CD4-positive, CD25-positive, alpha-beta regulatory T cell (primary cell): Measurements from ENCODE around the gene TFF2. TPM values are rescaled to one million over a fixed set of nuclear protein-coding genes. Genes with fewer than 3 reads are reported as not detected.
A peak's percentile ranks its signal among the peaks of the same experiment; 100 is the strongest.

ENCODE experiments used
- ATAC-seq, 2 donors: fragments of 150-1000 bp; cut with Tn5 transposase; one replicate each; pipeline ENCODE4 v1.10.0; 2021; ENCODE audit warnings: low read depth in 2 of 2, moderate number of reproducible peaks in 2 of 2, moderate library complexity in 1 of 2
- DNase-seq, 3 donors: peaks; one replicate each; pipeline versions ENCODE4 v3.0.0 to v3.0.0-alpha.2; 2012 to 2022; ENCODE audit warnings: mixed read lengths in 1 of 3
- H3K27ac ChIP-seq: one replicate; pipeline ENCODE4 v1.7.0; 2013; ENCODE audit warnings: mild to moderate bottlenecking, low read length; ENCODE audit not compliant: insufficient read depth, poor library complexity, severe bottlenecking
- H3K27me3 ChIP-seq: one replicate; pipeline ENCODE4 v1.7.0; 2013; ENCODE audit warnings: low read length; ENCODE audit not compliant: control insufficient read depth, insufficient read depth
- H3K36me3 ChIP-seq: one replicate; pipeline ENCODE4 v1.7.0; 2013; ENCODE audit warnings: mild to moderate bottlenecking, low read length, moderate library complexity; ENCODE audit not compliant: control insufficient read depth, insufficient read depth
- H3K4me1 ChIP-seq: 2 replicates; pipeline ENCODE4 v1.7.0; 2013; ENCODE audit warnings: mild to moderate bottlenecking, low read length; ENCODE audit not compliant: insufficient read depth, control insufficient read depth, poor library complexity, severe bottlenecking
- H3K4me3 ChIP-seq: one replicate; pipeline ENCODE4 v1.7.0; 2013; ENCODE audit warnings: low read depth, mild to moderate bottlenecking, low read length, moderate library complexity
- H3K9me3 ChIP-seq, 2 experiments: 1 replicate in 1 of 2; 2 replicates in 1 of 2; pipeline ENCODE4 v1.7.0; 2013; ENCODE audit warnings: low read length in 2 of 2, mild to moderate bottlenecking in 1 of 2, moderate library complexity in 1 of 2; ENCODE audit not compliant: control insufficient read depth in 2 of 2
- H3K27ac Mint-ChIP-seq, 3 donors: one replicate each; pipeline ENCODE4 v1.8.0; 2020 to 2022; ENCODE audit warnings: mild to moderate bottlenecking in 3 of 3, mixed read lengths in 3 of 3, moderate library complexity in 2 of 3
- H3K27me3 Mint-ChIP-seq: one replicate; pipeline ENCODE4 v1.8.0; 2022; ENCODE audit warnings: mild to moderate bottlenecking, mixed read lengths
- H3K36me3 Mint-ChIP-seq: one replicate; pipeline ENCODE4 v1.8.0; 2020; ENCODE audit warnings: mixed read lengths
- H3K4me1 Mint-ChIP-seq, 4 donors: one replicate each; pipeline ENCODE4 v1.8.0; 2020 to 2022; ENCODE audit warnings: mixed read lengths in 4 of 4, mild to moderate bottlenecking in 1 of 4
- H3K4me3 Mint-ChIP-seq, 4 donors: one replicate each; pipeline ENCODE4 v1.8.0; 2020 to 2022; ENCODE audit warnings: mild to moderate bottlenecking in 4 of 4, mixed read lengths in 4 of 4, moderate library complexity in 3 of 4
- H3K9me3 Mint-ChIP-seq, 7 donors: one replicate each; pipeline ENCODE4 v1.8.0; 2020 to 2022; ENCODE audit warnings: mixed read lengths in 7 of 7, mild to moderate bottlenecking in 3 of 7, moderate library complexity in 2 of 7
- polyA plus RNA-seq, 4 donors: library from polyadenylated mRNA; unstranded; fragments of 300-500 nt; fragmentation: Illumina TruSeq; gene quantifications; one replicate each; pipeline ENCODE4 v1.2.3, GENCODE V29; 2021
- total RNA-seq: library from RNA; stranded (reverse); gene quantifications from one replicate; pipeline ENCODE4 v1.2.3, GENCODE V29; 2022

The TFF2 gene
- total and polyA plus RNA-seq, 5 donors from 2014 or later: not detected

GRCh38 chr21:42302076-42302650 is 48.6 kb downstream of the TFF2 start:
- H3K9me3 Mint-ChIP-seq: peaks cover 0 to under 1% (median 0%) of the 10 kb centered on the region in 7 donors
- no peaks in the 10 kb centered on the region for H3K27me3 ChIP-seq
- no peak for DNase-seq
- no peak overlapping the region for H3K4me3 ChIP-seq
- H3K4me3 Mint-ChIP-seq: no peak overlapping the region
- H3K27ac ChIP-seq: no peak overlapping the region
- ATAC-seq: no peak
- no peak overlapping the region for H3K27ac Mint-ChIP-seq
- H3K36me3 Mint-ChIP-seq: peaks cover 2% of the 10 kb centered on the region
- no peaks in the 10 kb centered on the region for H3K9me3 ChIP-seq
- H3K27me3 Mint-ChIP-seq: peaks cover 4% of the 10 kb centered on the region
- no peaks in the 10 kb centered on the region for H3K4me1 Mint-ChIP-seq
- H3K4me1 ChIP-seq: no peaks in the 10 kb centered on the region
- peaks cover 6% of the 10 kb centered on the region for H3K36me3 ChIP-seq

- no peaks in the 10 kb centered on the region for H3K4me1 Mint-ChIP-seq
- Histone ChIP-seq H3K4me1 (no peaks in the 10 kb centered on the region), H3K9me3 (no peaks in the 10 kb centered on the region), H3K4me3 (no peak overlapping the region), H3K27ac (no peak overlapping the region), H3K36me3 (peaks cover 11% of the 10 kb centered on the region), H3K27me3 (no peaks in the 10 kb centered on the region)
- ATAC-seq (no peak), DNase-seq (no peak)
- H3K4me3 Mint-ChIP-seq: no peak overlapping the region
- H3K36me3 Mint-ChIP-seq: peaks cover 4% of the 10 kb centered on the region
- no peaks in the 10 kb centered on the region for H3K27me3 Mint-ChIP-seq
- peaks cover 0 to 2% (median 0%) of the 10 kb centered on the region in 7 donors for H3K9me3 Mint-ChIP-seq
- H3K27ac Mint-ChIP-seq: no peak overlapping the region
These were observed 49.3 kb downstream of the TFF2 start for GRCh38 chr21:42301371-42302075.

GRCh38 chr21:42300956-42301355 is 49.8 kb downstream of the TFF2 start:
- Mint-ChIP-seq H3K4me3 (no peak overlapping the region), H3K9me3 (peaks cover 0 to 2% (median 0%) of the 10 kb centered on the region in 7 donors), H3K4me1 (no peaks in the 10 kb centered on the region), H3K27ac (no peak overlapping the region), H3K36me3 (peaks cover 9% of the 10 kb centered on the region), H3K27me3 (no peaks in the 10 kb centered on the region)
- Histone ChIP-seq H3K27ac (no peak overlapping the region), H3K36me3 (peaks cover 17% of the 10 kb centered on the region), H3K4me3 (no peak overlapping the region), H3K9me3 (no peaks in the 10 kb centered on the region), H3K27me3 (no peaks in the 10 kb centered on the region), H3K4me1 (no peaks in the 10 kb centered on the region)
- DNase-seq (no peak), ATAC-seq (no peak)

GRCh38 chr21:42300045-42300583 is 50.7 kb downstream of the TFF2 start:
- Mint-ChIP-seq H3K27ac (no peak overlapping the region), H3K4me3 (no peak overlapping the region), H3K36me3 (peaks cover 17% of the 10 kb centered on the region), H3K9me3 (peaks cover 0 to 3% (median 0%) of the 10 kb centered on the region in 7 donors), H3K4me1 (no peaks in the 10 kb centered on the region), H3K27me3 (no peaks in the 10 kb centered on the region)
- Histone ChIP-seq H3K27ac (no peak overlapping the region), H3K36me3 (peaks cover 22% of the 10 kb centered on the region), H3K27me3 (no peaks in the 10 kb centered on the region), H3K9me3 (no peaks in the 10 kb centered on the region), H3K4me1 (no peaks in the 10 kb centered on the region), H3K4me3 (no peak overlapping the region)
- ATAC-seq (no peak), DNase-seq (no peak)

GRCh38 chr21:42299324-42300044 is 51.3 kb downstream of the TFF2 start:
- Mint-ChIP-seq H3K4me3 (no peak overlapping the region), H3K36me3 (peaks cover 19% of the 10 kb centered on the region), H3K9me3 (peaks cover 0 to 3% (median 0%) of the 10 kb centered on the region in 7 donors), H3K4me1 (no peaks in the 10 kb centered on the region), H3K27me3 (no peaks in the 10 kb centered on the region), H3K27ac (no peak overlapping the region)
- DNase-seq (no peak), ATAC-seq (no peak)
- Histone ChIP-seq H3K27me3 (no peaks in the 10 kb centered on the region), H3K4me3 (no peak overlapping the region), H3K27ac (no peak overlapping the region), H3K4me1 (no peaks in the 10 kb centered on the region), H3K36me3 (peaks cover 26% of the 10 kb centered on the region), H3K9me3 (no peaks in the 10 kb centered on the region)

- Mint-ChIP-seq H3K4me3 (no peak overlapping the region), H3K27ac (no peak overlapping the region), H3K4me1 (no peaks in the 10 kb centered on the region), H3K27me3 (no peaks in the 10 kb centered on the region), H3K36me3 (peaks cover 19% of the 10 kb centered on the region), H3K9me3 (peaks cover 0 to 3% (median 0%) of the 10 kb centered on the region in 7 donors)
- DNase-seq (no peak), ATAC-seq (no peak)
- Histone ChIP-seq H3K27ac (no peak overlapping the region), H3K36me3 (peaks cover 33% of the 10 kb centered on the region), H3K9me3 (no peaks in the 10 kb centered on the region), H3K4me3 (no peak overlapping the region), H3K27me3 (no peaks in the 10 kb centered on the region), H3K4me1 (no peaks in the 10 kb centered on the region)
These were observed 52.1 kb downstream of the TFF2 start for GRCh38 chr21:42298657-42299056.

- no peak overlapping the region for H3K4me3 Mint-ChIP-seq
- H3K27ac Mint-ChIP-seq: peak overlapping the region in 1 of 3 donors; percentile 60
- ATAC-seq: no peak
These were observed 52.6 kb downstream of the TFF2 start for GRCh38 chr21:42298237-42298636.

More at GRCh38 chr21:42298237-42298636, 52.6 kb downstream of the TFF2 start:
- Histone ChIP-seq H3K36me3 (peaks cover 35% of the 10 kb centered on the region), H3K9me3 (no peaks in the 10 kb centered on the region), H3K4me1 (no peaks in the 10 kb centered on the region), H3K27me3 (no peaks in the 10 kb centered on the region), H3K4me3 (no peak overlapping the region), H3K27ac (no peak overlapping the region)
- Mint-ChIP-seq H3K36me3 (peaks cover 19% of the 10 kb centered on the region), H3K9me3 (peaks cover 0 to 3% (median 0%) of the 10 kb centered on the region in 7 donors), H3K27me3 (no peaks in the 10 kb centered on the region), H3K4me1 (no peaks in the 10 kb centered on the region)
- no peak for DNase-seq
